Activated CD4-positive, alpha-beta T cell treated with anti-CD3 and anti-CD28 coated beads, Interleukin-2, amount 50 U/mL, for 16 hours (primary cell): ENCODE data around the gene PRB2.
"Not testable (repeated sequence)": the region's sequence is repeated elsewhere in the genome, so short reads cannot be mapped to it uniquely, and the experiment has no call there.

ENCODE experiments used
- DNase-seq: peaks from one replicate; pipeline ENCODE4 v3.0.0-alpha.2; 2020

Gene PRB2

GRCh38 chr12:11395467-11395866, at the start of gene PRB2:
TSS of gene PRB2 (minus strand) at chr12:11395567. CDS start at chr12:11395529, 38 bp downstream.
- not testable (repeated sequence) for DNase-seq

DNA sequence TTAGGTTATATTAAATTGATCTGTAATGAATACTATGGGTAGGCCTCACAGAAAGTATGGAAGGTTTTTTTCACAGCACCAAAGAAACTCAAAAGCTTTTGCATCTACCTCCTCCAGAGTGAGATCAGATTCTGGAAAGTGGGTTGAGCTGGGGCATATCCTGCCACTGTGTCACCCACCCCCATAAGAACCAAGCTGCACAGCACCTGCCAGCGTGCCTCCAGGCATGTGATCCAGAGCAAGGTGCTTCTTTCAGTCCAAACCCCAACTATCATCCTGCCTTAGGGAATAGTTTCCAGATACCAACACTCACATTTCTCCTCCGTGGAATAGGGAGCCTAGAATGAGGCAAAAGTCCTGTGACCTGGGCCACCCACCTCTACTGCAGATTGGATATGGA, 42.6 kb upstream of the PRB2 start:
- DNase-seq: no peak

GRCh38 chr12:11433664-11434063, 38.3 kb upstream of the PRB2 start:
- DNase-seq: no peak

DNA sequence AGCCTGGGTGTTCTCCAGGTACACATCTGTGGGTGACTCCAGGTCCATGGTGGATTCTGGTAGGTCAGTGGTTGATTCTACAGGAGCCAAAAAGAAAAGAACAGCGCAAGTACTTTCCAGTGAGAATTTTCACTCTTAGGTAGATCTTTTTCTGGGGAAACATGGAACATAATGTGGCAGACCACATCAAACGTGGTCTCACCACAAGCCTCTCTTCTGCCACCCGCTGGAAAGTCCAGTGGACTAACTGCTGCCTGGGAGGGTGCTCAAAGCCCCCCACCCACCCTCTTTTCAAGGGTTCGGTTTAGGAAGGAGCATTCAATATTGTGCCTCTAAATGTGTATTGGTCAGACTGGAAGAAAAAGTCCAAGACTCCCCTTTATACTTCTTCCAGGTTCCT, 36.1 kb upstream of the PRB2 start:
- no peak for DNase-seq

DNA sequence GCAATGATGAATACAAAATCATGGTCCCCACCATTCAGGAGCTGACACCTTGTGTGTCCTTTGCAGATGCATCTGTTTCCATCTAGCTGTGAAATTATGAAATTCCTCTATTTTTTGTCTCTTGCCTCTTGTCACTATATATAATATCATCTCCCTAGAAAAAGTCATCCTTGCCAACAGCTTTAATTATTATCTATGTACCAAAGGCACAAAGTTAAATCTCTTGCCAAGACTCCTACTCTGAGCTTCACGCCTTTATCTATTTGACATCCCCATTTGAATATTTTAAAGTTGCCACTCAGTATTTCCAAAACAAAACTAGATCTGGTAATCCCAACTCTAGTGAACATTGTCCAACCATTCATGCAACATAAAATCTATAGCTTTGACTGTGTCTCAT, 32.0 kb upstream of the PRB2 start:
- no peak for DNase-seq

DNA sequence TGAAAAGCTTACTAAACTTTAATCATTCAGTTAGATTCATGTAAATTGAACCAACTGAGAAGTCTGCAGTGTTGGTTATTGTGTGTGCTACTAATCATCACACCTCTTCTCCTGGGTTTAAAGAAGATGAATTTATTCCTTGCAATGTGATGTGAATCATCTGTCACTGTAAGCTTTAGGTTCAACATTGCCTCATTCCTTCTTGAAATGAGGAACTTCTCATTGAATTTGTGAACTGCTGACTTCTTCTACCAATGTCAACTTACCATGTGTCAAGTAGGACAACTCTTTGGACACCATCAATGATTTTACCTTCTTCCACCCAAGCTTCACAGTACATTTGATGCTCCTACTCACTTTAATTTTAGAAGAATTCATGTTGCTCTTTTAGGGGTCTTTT, 17.4 kb upstream of the PRB2 start:
- DNase-seq: no peak

GRCh38 chr12:11408096-11408495, 12.7 kb upstream of the PRB2 start:
- no peak for DNase-seq

GRCh38 chr12:11397366-11397765, 2.0 kb upstream of the PRB2 start:
- no peak for DNase-seq

- not testable (repeated sequence) for DNase-seq
Measured at GRCh38 chr12:11391456-11391855, 3.9 kb downstream of the PRB2 start.

- DNase-seq: not testable (repeated sequence)
Measured at GRCh38 chr12:11377420-11377819, 17.9 kb downstream of the PRB2 start.

DNA sequence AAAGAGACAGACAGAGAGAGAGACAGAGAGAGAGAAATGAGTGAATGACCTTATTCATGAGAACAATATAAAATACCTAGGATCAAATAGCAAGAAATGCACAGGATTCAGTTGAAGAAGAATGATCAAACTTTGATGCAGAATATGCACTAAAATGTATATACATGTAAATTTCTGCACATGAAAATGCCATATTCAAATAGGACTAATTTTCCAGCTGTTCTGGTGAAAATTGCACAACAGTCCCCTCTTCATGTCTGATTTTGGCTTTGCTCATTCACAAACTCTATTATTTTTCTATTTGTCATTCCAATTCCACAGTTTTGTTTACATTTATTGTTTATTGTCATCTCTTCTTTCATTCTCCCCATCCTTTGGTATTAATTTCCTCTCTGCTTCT, 34.2 kb downstream of the PRB2 start:
- no peak for DNase-seq

DNA sequence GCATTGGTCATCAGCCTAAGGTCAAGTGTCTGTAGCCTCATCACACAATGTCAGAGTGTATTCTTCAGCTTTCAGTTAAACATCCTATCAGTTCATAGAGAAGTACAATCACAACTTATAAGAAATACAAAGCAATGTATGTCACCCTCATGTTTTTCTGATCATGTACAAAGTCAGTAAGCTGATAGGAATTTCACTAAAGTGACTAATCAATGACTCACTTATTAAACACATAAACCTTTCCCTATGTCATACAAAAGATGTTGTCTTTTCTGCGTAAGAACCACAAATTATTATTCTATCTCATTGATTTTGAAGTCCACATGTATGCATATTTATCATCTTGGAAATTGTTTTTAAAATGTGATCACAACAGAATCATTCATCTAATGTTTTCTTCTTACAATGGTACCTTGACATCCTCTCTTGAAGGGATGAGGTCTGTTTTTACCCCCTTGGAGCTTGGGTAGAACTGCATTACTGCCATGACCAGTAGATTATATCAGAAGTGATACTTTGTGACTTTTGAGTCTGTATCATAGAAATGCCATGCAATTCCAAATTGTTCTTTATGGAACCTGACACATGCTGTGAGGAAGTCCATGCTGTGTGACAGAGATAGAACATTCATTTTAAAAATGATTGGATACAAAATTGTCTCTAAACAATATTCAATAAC, 35.0 kb downstream of the PRB2 start:
- DNase-seq: not testable (repeated sequence)

- DNase-seq: not testable (repeated sequence)
Measured at GRCh38 chr12:11351736-11352135, 43.6 kb downstream of the PRB2 start.

DNA sequence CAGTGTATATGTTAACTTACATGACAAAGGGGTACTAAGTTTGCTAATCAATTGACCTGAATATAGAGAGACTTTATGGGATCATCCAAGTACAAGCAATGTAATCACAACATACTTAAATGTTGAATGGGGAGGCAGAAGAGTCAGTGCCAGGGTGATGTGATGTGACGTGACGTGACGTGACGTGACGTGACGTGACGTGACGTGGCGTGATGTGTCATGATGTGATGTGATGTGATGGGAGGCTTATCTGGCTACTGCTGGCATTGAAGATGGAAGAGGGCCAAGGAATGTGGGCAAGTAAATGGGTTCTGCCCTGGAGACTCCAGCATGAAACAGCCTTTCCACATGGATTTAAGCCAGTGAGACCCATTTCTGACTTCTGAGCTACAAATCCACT, 46.9 kb downstream of the PRB2 start:
- DNase-seq: no peak

GRCh38 chr12:11347810-11348209, 47.6 kb downstream of the PRB2 start:
- DNase-seq: no peak

GRCh38 chr12:11344500-11344899, 50.9 kb downstream of the PRB2 start:
- DNase-seq: no peak
